Epithelial cell of esophagus (primary cell): ENCODE data around the gene ARPP21.
"Not testable (repeated sequence)": the region's sequence is repeated elsewhere in the genome, so short reads cannot be mapped to it uniquely, and the experiment has no call there.

Experiments used
- DNase-seq: peaks from one replicate; pipeline ENCODE4 v3.0.0; 2010; ENCODE audit warnings: low read depth
- H3K4me3 ChIP-seq: 2 replicates; pipeline ENCODE4 v1.5.1; 2011; ENCODE audit warnings: mild to moderate bottlenecking, low read length, control low read depth
- CTCF ChIP-seq: IDR thresholded peaks from 2 replicates; pipeline ENCODE4 v1.5.1; 2011; ENCODE audit warnings: low read depth, mild to moderate bottlenecking, low read length, control low read depth, inconsistent platforms; ENCODE audit not compliant: insufficient read depth; ENCODE audit errors: missing control alignments

ARPP21 gene

GRCh38 chr3:35789042-35789831 is 149.9 kb downstream of the ARPP21 start:
- H3K4me3 ChIP-seq = no peak overlapping the region
- no peak for DNase-seq
- no peak for TF ChIP-seq CTCF

DNA sequence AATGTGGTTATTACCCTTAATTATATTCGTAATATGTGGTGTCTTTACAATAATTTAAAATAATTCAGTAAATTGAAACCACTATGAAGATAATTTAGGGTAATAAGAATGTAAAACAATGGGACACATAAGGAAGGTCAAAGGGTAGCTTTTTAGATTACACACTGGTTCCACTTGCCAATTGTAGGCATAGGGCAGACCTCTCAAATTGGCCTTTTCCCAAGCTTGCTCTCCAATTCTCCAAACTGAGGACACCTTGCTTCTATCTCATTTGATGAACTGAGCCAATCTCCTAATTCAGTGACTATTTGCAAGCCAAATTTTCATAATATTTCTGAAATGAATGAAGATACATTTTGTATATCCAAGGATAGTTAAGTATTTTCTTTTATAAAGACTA is 151.4 kb downstream of the ARPP21 start:
- TF ChIP-seq CTCF = no peak
- no peak for DNase-seq
- no peak overlapping the region for H3K4me3 ChIP-seq

DNA sequence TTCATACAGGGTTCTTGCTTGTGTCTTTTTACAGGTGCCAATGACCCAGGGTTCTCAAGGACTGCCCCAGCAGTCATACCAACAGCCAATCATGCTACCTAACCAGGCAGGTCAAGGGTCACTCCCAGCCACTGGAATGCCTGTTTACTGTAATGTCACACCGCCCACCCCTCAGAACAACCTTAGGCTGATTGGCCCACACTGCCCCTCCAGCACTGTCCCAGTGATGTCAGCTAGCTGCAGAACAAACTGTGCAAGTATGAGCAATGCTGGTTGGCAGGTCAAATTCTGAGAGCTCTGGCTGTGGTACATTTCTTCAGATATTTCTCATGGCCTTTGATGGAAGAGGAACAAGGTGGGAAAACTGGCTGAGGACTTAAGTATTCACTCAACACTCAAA is 154.3 kb downstream of the ARPP21 start:
- no peak overlapping the region for H3K4me3 ChIP-seq
- no peak for TF ChIP-seq CTCF
- DNase-seq = no peak

GRCh38 chr3:35800960-35801459 is 161.7 kb downstream of the ARPP21 start:
- TF ChIP-seq CTCF = no peak
- no peak for DNase-seq
- H3K4me3 ChIP-seq = no peak overlapping the region

- no peak for TF ChIP-seq CTCF
- H3K4me3 ChIP-seq = no peak overlapping the region
- DNase-seq = no peak
These were observed 175.2 kb downstream of the ARPP21 start for GRCh38 chr3:35814531-35814930.

DNA sequence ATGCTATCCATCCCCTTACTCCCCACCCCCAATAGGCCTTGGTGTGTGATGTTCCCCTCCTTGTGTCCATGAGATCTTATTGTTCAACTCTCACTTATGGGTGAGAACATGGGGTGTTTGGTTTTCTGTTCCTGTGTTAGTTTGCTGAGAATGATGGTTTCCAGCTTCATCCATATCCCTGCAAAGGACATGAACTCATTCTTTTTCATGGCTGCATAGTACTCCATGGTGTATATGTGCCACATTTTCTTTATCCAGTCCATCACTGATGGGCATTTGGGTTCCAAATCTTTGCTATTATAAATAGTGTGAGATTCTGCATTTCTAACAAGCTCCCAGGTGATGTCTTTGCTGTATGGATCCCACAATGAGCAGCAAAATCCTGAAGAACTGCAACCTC is 176.5 kb downstream of the ARPP21 start:
- DNase-seq, H3K4me3 ChIP-seq: not testable (repeated sequence)

- no peak for TF ChIP-seq CTCF
- no peak overlapping the region for H3K4me3 ChIP-seq
- DNase-seq = no peak
These were observed 177.9 kb downstream of the ARPP21 start for GRCh38 chr3:35817216-35817615.
